DMS153 treated with DMSO at 0.1 percent for 48 hours (cell line): ENCODE data around the gene EIPR1.

Experiments
- DNase-seq: peaks from one replicate; lab custom pipeline; 2025; ENCODE audit not compliant: unreplicated experiment; lab: John Stamatoyannopoulos, UW

Gene EIPR1

GRCh38 chr2:3168230-3168891, 209.3 kb downstream of the EIPR1 start:
- no peak for DNase-seq

DNA sequence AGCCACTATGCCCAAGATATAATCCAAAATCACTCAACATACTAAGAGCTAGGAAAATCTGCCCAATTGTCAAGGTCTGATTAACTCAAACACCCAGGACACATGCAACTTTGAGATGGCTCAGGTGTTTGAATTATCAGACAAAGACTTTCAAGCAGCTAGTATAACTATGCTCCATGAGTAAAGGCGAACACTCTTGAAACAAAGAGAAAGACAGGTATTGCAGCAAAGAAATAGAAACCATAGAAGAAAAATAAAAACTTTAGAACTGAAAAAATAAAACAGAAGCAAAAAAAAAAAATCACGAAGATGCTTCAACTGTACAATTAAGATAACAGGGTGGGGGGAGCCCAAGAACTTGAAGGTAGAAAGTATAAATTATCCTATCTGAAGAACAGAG, 214.2 kb downstream of the EIPR1 start:
- DNase-seq = no peak

- DNase-seq = no peak
Measured at GRCh38 chr2:3162442-3163077, 215.1 kb downstream of the EIPR1 start.

GRCh38 chr2:3160751-3161330, 216.8 kb downstream of the EIPR1 start:
- no peak for DNase-seq

DNA sequence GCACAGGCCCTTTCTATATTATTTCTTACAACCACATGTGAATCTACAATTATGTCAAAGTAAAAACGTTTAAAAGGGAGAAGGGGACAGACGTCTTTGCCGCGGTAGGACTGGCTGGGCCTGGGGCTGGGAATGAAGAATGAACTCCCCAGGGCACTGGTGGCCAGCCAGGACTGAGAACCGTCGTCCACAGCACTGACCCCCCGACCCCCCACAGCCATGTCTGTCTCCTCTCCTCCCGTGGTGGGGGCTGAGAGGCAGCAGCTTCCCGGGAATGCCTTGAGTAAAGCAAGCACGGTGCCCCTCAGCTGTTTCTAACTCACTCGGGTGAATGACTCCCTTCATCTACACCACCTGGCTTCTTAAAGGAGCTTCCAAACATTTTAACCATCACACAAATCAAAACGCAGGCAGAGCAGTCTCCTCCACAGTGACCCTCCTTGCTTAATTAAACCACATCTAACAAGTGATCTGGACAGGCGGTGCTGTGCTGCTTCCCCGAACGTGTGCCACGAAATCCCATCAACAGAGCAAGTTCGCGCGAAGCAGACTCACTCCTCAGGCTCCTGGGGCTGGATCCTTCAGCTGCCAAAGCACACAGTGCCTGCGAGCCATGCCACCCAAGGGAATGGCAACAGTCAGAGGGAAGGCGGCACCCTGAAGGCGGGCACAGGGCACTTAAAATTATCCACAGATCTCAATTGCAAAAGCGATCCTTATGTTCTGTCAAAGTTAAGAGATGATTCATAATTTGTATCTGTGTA, 217.7 kb downstream of the EIPR1 start:
- DNase-seq = no peak

GRCh38 chr2:3154700-3155099, 222.9 kb downstream of the EIPR1 start:
- DNase-seq = no peak

DNA sequence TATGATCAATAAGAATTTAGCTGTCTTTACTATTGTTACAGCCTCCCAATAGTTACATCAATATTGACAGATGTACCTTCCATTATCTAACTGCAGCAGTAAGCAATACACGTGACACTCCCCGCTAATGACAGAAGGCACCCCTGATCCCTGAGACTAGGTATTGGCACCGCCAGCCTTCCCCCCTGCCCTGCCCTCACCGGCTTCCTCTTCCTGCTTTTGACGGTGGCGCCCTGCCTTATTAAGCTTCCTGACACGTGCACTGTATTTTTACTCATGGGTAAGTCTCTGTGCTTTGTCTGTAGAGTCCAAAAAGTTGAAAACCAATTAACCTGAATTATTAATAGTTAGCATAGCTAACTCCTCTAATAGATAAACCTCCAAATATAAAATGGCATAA, 223.5 kb downstream of the EIPR1 start:
- no peak for DNase-seq

DNA sequence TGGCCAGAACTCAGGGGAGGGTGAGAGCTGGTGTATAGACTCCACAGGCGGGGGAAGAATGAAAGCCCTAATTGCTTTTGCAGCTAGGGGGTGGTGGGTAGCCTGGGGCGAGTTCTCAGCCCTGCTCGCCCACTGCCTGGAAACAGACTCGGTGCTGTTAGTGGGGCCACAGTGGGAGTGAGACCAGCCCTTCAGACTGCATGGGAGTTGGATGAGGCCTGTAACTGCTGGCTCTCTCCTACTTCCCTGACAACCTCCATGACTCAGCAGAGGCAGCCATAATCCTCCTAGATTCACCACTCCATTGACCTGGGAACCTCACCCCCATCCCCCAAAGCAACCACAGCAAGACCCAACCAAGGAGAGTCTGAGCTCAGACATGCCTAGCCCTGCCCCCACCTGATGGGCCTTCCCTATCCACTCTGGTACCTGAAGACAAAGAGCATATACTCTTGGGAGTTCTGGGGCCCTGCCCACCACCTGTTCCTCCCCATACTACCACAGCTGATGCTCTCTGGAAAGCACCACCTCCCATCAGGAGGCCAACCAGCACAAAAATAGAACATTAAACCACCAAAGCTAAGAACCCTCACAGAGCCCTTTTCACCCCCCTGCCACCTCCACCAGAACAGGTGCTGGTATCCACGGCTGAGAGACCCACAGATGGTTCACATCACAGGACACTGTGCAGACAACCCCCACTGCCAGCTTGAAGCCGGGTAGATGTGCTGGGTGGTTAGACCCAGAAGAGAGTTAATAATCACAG, 226.3 kb downstream of the EIPR1 start:
- no peak for DNase-seq

GRCh38 chr2:3149441-3150217, 228.0 kb downstream of the EIPR1 start:
- no peak for DNase-seq

DNA sequence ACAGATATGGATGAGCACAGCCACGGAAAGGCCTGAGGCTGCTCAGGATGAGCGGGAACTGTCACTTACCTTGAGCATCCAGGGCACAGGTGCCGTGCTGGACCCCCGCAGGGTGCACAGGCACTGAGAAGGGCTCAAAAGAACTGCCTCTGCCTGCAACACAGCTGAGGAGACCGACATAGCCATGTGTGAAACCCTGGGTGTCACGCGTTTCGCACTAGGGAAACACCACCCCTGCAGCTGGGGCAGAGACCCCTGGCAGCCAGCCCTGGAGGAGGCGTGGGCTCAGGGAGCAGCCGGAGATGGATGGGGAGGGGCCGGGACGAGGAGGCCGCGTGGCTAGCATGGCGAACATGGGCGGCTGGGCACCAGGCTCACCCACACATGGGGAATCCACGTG, 228.9 kb downstream of the EIPR1 start:
- no peak for DNase-seq

GRCh38 chr2:3147651-3148530, 229.7 kb downstream of the EIPR1 start:
- no peak for DNase-seq

- DNase-seq = no peak
Measured at GRCh38 chr2:3146772-3147650, 230.6 kb downstream of the EIPR1 start.

- no peak for DNase-seq
Measured at GRCh38 chr2:3146175-3146574, 231.4 kb downstream of the EIPR1 start.

DNA sequence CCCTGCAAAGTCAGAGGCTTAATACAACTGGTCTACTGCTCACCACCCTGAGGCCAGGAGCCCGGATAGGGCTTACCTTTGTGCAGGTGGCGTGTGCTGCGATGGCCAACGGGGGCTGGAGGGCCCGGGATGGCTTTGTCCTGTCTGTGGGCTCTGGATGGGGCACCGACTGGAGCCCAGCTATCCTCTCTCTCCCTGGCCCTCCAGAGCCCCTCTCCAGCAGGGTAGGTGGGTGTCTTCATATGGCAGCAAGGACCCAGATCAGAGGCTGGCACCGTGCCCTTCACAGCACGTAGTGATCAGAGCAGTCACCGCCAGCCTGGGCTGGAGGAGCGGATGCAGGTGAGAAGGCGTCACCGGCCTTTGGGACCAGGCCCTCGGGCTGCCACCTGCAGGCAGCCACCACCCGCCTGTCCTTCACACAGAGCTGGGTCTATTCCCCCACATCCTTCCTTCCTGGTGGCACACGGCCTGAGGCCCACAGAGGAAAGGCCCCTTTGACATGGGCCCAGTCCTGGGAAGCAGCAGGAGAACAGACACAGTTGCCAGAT, 232.1 kb downstream of the EIPR1 start:
- no peak for DNase-seq

DNA sequence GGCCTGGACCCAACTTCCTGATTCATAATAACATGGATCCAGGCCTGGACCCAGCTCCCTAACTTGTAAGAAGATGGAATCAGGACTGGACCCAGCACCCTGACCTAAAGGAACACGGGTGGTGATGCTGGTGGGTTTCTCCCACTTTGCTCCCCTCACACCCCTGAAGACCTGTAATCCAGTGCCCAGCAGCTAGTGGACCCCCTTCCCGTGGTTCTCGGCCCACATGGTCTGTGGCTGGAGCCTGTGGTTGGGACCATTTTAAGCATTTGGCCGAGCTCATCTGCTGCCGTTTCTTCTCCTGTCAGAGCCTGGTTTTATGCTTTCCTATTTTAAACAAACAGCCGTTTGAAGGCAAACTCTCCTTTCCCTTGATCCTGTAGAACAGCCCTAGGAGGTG, 232.8 kb downstream of the EIPR1 start:
- DNase-seq = no peak

DNA sequence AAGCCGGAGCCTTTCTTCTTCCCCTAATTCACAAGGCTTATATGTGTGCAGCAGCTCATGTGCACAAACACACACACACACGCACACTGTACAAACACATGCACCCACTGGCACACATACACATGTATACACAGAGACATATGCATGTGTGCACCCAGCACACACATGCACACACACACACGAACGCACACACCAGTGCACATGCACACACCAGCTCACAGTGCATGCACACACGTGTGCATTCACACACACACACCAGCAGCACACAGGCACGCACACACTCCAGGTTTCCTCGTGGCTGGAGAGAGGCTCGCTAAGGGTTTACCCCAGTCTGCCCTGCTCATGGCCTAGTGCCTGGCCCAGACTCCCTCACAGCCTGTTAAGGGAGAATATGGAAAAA, 234.0 kb downstream of the EIPR1 start:
- DNase-seq = no peak

- no peak for DNase-seq
Measured at GRCh38 chr2:3142961-3143571, 234.6 kb downstream of the EIPR1 start.

DNA sequence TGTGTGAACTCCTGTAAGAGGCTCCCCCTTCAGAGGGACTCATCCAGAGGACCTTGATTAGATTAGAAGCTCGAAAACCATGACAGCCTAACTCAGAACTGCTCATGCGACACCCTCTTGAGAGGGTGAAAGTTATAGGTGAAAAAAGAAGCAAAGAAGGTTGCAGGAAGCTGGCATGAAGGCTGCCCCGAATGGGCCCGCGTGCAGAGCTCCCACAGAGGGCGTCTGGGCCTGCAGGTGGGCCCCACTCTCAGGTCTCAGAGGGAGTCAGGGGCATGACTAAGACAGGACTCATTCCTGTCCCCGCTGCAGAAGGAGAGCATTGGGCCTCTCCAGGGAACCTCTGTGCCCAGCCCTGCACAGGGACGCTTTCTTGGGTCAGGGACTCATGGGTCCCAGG, 235.4 kb downstream of the EIPR1 start:
- no peak for DNase-seq
